Measurements from ENCODE around the gene SERTAD2. TPM values are rescaled to one million over a fixed set of nuclear protein-coding genes. Genes with fewer than 3 reads are reported as not detected.

SERTAD2 gene
- total RNA-seq, 4 donors from 2014 or later = 15.9 to 18.8 (median 17.4) TPM

- Histone ChIP-seq H3K4me1 (peaks cover 0 to 23% (median 6%) of the 10 kb centered on the region in 4 donors), H3K4me3 (no peak overlapping the region), H3K27ac (no peak overlapping the region), H3K36me3 (no peaks in the 10 kb centered on the region), H3K27me3 (no peaks in the 10 kb centered on the region), H3K9me3 (no peaks in the 10 kb centered on the region)
- no peak for DNase-seq (ENCODE audit: low spot score in 2 of 2)
- no peak for TF ChIP-seq POLR2A (IDR thresholded peaks at IDR 0.05)
- no peak for TF ChIP-seq CTCF (IDR thresholded peaks at IDR 0.05)
Observed at GRCh38 chr2:64670047-64670446, 16.3 kb upstream of the SERTAD2 start.

- no peak for TF ChIP-seq POLR2A (IDR thresholded peaks at IDR 0.05)
- H3K36me3 ChIP-seq = no peaks in the 10 kb centered on the region
- WGBS, 2 donors = 88 to 89% methylated on average over 2 of the region's 2 CpGs
- H3K27me3 ChIP-seq = no peaks in the 10 kb centered on the region
- no peaks in the 10 kb centered on the region for H3K9me3 ChIP-seq
- no peak overlapping the region for H3K27ac ChIP-seq
- DNase-seq (ENCODE audit: low spot score in 2 of 2) = no peak
- H3K4me1 ChIP-seq = peaks cover 0 to 23% (median 6%) of the 10 kb centered on the region in 4 donors
- H3K4me3 ChIP-seq = no peak overlapping the region
Observed at GRCh38 chr2:64669288-64669687, 15.6 kb upstream of the SERTAD2 start.

GRCh38 chr2:64668542-64668941 lies 14.8 kb upstream of the SERTAD2 start:
- H3K27ac ChIP-seq = no peak overlapping the region
- no peaks in the 10 kb centered on the region for H3K27me3 ChIP-seq
- no peaks in the 10 kb centered on the region for H3K36me3 ChIP-seq
- no peak for TF ChIP-seq POLR2A (IDR thresholded peaks at IDR 0.05)
- no peak for TF ChIP-seq CTCF (IDR thresholded peaks at IDR 0.05)
- TF ChIP-seq EP300 (IDR thresholded peaks at IDR 0.05) = no peak
- peaks cover 0 to 23% (median 6%) of the 10 kb centered on the region in 4 donors for H3K4me1 ChIP-seq
- DNase-seq (ENCODE audit: low spot score in 2 of 2) = no peak
- H3K9me3 ChIP-seq = no peaks in the 10 kb centered on the region
- WGBS, 2 donors = 92 to 94% methylated on average over 3 of the region's 3 CpGs
- no peak overlapping the region for H3K4me3 ChIP-seq

- 92 to 94% methylated on average over 1 of the region's 1 CpG for WGBS, 2 donors
- no peak overlapping the region for H3K4me3 ChIP-seq
- H3K4me1 ChIP-seq = peaks cover 0 to 23% (median 6%) of the 10 kb centered on the region in 4 donors
- H3K9me3 ChIP-seq = no peaks in the 10 kb centered on the region
- DNase-seq (ENCODE audit: low spot score in 2 of 2) = no peak
- H3K27ac ChIP-seq = peak overlapping the region in 3 of 4 donors; percentile 5 to 62 (median 36)
- H3K36me3 ChIP-seq = no peaks in the 10 kb centered on the region
- no peak for TF ChIP-seq CTCF (IDR thresholded peaks at IDR 0.05)
- TF ChIP-seq EP300 (IDR thresholded peaks at IDR 0.05) = no peak
- no peak for TF ChIP-seq POLR2A (IDR thresholded peaks at IDR 0.05)
- H3K27me3 ChIP-seq = no peaks in the 10 kb centered on the region
Observed at GRCh38 chr2:64667535-64667934, 13.8 kb upstream of the SERTAD2 start.

- Histone ChIP-seq H3K4me1 (peaks cover 0 to 23% (median 6%) of the 10 kb centered on the region in 4 donors), H3K9me3 (no peaks in the 10 kb centered on the region), H3K4me3 (no peak overlapping the region), H3K27me3 (no peaks in the 10 kb centered on the region), H3K36me3 (no peaks in the 10 kb centered on the region), H3K27ac (peak overlapping the region in 3 of 4 donors; percentile 5 to 62 (median 36))
- no peak for DNase-seq (ENCODE audit: low spot score in 2 of 2)
- WGBS, 2 donors = 31 to 36% methylated on average over 3 of the region's 3 CpGs
- no peak for TF ChIP-seq CTCF (IDR thresholded peaks at IDR 0.05)
Observed at GRCh38 chr2:64666810-64667438, 13.2 kb upstream of the SERTAD2 start.

- Histone ChIP-seq H3K4me3 (no peak overlapping the region), H3K27ac (no peak overlapping the region), H3K4me1 (peaks cover 0 to 28% (median 6%) of the 10 kb centered on the region in 4 donors), H3K36me3 (no peaks in the 10 kb centered on the region), H3K27me3 (no peaks in the 10 kb centered on the region), H3K9me3 (no peaks in the 10 kb centered on the region)
- WGBS, 2 donors = 87 to 90% methylated on average over 8 of the region's 8 CpGs
- TF ChIP-seq POLR2A (IDR thresholded peaks at IDR 0.05) = no peak
- TF ChIP-seq EP300 (IDR thresholded peaks at IDR 0.05) = no peak
- no peak for TF ChIP-seq CTCF (IDR thresholded peaks at IDR 0.05)
- no peak for DNase-seq (ENCODE audit: low spot score in 2 of 2)
Observed at GRCh38 chr2:64665709-64666108, 12.0 kb upstream of the SERTAD2 start.
